EH (cell line): ENCODE measurements around the gene BABAM2.

Source experiments
- DNase-seq: peaks from one replicate; pipeline ENCODE4 v3.0.0-alpha.2; 2015; ENCODE audit warnings: low read depth

The BABAM2 gene

DNA sequence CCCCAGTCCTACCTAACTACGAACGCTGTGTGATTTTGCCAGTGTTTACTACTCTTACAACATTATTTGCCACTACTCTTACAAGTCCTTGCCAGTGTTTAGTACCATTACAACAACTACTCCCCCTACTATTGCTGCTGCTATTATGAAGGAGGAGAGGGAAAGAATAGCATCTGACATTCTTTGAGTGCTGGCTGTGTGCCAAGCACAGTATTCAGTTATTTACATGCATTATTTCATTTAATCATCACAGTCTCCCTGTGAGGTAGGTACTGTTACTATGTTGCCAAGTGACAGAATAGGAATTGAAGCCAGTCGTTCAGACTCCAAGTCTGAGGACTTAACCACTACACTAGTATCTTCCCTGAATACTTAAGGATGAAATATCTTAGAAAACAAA is 316.2 kb downstream of the BABAM2 start:
- peak; percentile 37 for DNase-seq

- DNase-seq = no peak
Measured at GRCh38 chr2:28209261-28209691, 318.7 kb downstream of the BABAM2 start.

- DNase-seq = no peak
Measured at GRCh38 chr2:28209864-28210263, 319.3 kb downstream of the BABAM2 start.

DNA sequence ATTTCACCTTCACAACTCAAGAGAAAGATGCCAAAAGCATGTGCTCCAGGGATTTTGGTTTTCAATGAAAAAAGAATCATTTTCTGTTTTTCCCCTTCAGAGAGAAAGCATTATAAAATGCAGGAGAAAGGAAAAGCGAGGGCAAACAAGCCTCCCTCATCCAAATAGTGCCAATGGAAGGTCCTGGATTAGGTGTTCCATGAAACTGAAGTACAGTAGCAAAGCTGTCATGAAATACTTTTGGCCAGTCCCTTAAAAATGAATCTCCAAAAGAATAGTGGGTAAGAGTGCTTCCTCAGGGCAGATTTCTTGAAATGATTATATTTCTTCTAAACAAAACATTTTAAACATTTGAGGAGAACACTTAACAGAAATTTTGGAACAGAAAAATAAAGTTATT is 320.0 kb downstream of the BABAM2 start:
- no peak for DNase-seq

GRCh38 chr2:28216331-28216730 is 325.8 kb downstream of the BABAM2 start:
- no peak for DNase-seq

DNA sequence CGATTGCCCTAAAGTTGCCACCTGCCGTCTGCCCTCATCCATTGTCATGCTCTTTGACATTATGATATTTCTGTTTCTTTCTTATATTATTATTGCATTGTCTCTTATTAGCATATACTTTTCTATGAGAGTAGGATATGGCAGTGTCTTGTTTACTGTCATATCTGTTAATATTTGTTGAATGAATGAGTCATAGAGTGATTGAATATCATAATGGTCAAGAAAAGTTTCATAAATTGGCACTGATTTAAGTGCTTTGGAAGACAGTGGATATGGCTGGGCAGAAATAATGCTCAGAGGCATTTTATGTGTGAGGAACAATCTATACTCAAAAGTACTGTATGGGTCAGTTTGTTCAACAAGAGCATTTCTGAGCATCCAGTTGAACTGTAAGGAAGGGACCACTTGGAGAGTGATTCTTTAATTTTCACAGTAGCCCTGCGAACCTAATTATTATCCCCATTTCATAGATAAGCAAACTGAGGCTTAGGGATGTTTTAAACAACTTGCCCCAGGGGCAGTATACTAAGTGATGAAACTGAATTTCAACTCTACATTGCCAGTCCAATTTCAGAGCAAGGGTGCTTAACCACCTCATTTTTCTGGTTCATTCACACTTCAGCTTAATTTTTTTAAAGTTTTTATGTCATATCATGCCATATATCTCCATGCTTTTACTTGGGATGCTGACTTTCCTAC is 326.7 kb downstream of the BABAM2 start:
- DNase-seq = no peak

- DNase-seq = peak; percentile 36
Measured at GRCh38 chr2:28219138-28219537, 328.6 kb downstream of the BABAM2 start.

- no peak for DNase-seq
Measured at GRCh38 chr2:28219758-28220368, 329.3 kb downstream of the BABAM2 start.

- DNase-seq = peak; percentile 92
Measured at GRCh38 chr2:28224648-28225472, 334.3 kb downstream of the BABAM2 start.

DNA sequence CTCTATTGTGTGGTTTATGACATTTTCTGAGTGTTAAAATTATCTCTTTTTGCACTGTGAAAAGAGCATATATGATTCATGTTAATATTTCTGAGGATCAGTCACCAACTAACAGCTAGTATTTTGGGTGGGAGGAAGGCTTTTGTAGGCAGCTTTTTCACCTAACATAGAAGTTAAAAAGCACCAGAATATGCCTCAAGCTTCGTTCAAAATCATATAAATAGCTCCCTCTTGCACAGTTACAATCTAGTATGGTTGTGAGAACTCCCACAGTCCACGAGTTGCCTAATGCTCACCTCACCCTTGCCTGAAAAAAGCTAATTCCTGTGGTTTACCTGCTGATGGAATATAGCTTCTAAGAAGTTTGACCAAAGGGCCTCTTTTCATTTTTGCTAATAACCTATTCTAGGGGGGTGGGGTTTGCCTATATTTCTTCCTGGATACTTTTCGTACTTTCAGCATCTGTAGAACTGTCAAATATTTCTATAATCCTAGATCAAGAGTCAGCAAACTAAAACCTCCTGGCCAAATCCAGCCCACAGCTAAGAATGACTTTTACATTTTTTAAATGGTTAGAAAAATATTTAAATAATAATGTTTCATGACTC is 335.0 kb downstream of the BABAM2 start:
- DNase-seq = no peak

DNA sequence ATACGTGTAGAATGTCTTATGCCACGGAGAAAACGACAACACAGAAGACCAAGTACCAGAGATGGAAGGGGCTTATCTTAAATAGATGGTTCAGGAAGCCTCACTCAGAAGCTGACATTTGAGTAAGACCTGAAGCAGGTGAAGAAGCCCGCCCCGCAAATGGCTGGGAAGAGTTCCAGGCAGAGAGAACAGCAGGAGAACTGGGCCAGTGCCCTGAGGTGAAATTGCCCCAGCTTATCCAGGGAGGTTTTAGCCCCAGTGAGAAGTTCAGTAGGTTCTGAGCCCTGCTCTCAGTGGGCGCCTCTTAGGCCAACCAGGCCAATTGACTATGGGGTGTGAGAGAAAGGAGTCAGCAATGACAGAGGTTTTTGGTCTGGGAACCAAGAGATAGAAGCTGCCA is 336.0 kb downstream of the BABAM2 start:
- DNase-seq = no peak

DNA sequence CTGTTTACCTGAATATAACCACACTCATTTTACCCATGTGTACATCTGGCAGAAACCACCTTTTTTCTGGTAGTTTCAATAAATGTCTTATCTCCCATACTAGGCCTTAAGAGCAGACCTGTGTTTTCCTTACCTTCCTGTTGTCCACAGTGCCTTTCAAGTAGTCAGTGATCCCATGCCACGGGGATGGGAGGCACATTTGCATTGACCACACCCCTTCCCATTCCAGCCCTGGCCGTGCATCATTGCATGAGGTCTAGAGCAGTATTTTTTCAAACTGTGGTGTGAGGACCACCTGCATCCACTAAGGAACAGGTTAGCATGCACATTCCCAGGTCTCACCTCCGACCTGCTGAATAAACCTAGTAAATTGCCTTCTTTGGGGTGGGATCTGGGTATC is 337.0 kb downstream of the BABAM2 start:
- no peak for DNase-seq

GRCh38 chr2:28228434-28228995 is 338.0 kb downstream of the BABAM2 start:
- no peak for DNase-seq

GRCh38 chr2:28231110-28231631 is 340.6 kb downstream of the BABAM2 start:
- peak; percentile 83 for DNase-seq

DNA sequence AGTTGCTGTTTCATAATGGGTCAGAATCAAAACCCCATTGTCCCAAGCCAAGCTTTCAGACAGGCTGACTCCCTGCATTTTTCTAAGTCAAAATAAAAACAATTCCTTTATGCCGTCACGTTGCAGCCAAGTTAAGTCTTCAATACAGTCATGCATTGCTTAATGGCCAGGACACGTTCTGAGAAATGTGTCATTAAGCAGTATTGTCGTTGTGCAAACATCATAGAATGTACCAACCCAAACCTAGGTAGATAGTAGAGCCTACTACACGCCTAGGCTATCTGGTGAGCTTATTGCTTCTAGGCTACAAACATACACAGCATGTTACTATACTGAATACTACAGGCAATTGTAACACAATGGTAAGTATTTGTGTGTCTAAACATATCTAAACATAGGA is 341.8 kb downstream of the BABAM2 start:
- no peak for DNase-seq

DNA sequence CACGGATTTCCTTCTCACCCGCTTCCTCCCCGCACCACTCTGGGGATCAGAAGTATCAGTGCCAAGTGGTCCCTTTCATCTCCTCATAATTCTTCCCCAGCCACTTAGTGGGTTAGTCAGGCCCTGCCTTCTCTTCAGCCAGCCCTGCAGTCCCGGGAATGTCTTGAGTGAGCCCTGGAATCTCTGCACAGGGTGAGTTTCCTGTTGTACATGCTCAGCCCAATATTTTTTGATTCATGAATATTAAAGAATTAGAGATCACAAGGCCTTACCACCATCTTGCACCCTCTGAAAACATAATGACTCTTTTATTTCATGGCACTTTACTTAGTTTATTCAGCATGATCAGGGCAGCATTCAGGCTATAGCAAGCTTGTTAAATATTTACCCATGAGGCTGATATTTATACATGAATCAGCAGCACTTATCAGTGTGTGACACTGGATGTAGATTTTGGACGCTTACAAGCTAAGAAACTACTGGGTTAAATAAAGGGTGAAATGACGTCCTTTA is 342.7 kb downstream of the BABAM2 start:
- peak; percentile 48 for DNase-seq

DNA sequence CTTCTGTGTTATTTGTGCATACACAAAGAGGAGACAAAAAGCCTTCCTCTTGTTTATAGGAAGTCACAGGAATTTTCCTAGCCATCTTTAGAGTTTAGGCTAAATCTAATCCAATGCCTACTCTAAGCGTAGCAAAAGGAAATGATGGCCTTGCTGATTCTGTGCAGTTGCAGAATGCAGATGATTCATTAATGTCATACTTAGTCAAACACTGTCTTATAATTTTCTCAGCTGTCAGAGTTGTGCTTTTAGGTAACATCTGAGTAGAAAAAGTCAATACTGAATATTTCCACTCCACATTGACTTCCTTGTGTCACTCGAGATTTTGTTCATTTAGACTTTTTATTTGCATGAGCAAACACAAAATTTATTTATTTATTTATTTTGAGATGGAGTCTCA is 344.3 kb downstream of the BABAM2 start:
- DNase-seq = peak; percentile 24

GRCh38 chr2:28239207-28239606 is 348.7 kb downstream of the BABAM2 start:
- DNase-seq = no peak

- DNase-seq = no peak
Measured at GRCh38 chr2:28240937-28241336, 350.4 kb downstream of the BABAM2 start.

DNA sequence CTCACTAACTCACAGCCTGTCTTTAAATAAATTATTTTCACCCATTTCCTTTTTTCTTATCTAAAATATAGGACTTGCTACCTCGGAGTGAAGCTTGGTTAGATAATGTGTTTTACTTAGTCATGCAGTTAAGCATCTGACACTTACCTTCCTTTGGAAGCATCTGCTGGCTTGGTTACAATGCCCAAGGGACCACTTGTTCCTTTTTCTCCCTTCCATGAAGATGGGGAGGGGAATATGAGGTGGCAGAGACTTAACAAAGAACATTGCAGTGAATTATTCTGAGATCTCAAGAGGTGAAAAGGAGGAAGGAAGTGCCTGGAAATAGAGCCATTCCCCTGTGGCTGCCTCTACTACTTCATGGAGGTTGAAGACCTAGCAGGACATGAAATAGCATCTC is 356.8 kb downstream of the BABAM2 start:
- DNase-seq = no peak

GRCh38 chr2:28247734-28248133 is 357.2 kb downstream of the BABAM2 start:
- DNase-seq = no peak

GRCh38 chr2:28248511-28248910 is 358.0 kb downstream of the BABAM2 start:
- no peak for DNase-seq
